Testis (tissue), 3 donors: ENCODE data around the gene TOX3. TPM values are rescaled to one million over a fixed set of nuclear protein-coding genes. Genes with fewer than 3 reads are reported as not detected.

Source experiments
- DNase-seq: peaks from one replicate; pipeline ENCODE4 v3.0.0-alpha.2; 2019
- H3K27ac ChIP-seq, 2 donors: fragments of 200-600 bp; sonication (generic); one replicate each; pipeline ENCODE4 v1.5.1; 2019
- H3K27me3 ChIP-seq: fragments of 200-600 bp; sonication (generic); one replicate; pipeline ENCODE4 v1.5.1; 2019
- H3K36me3 ChIP-seq: fragments of 200-600 bp; sonication (generic); one replicate; pipeline ENCODE4 v1.5.1; 2017; ENCODE audit warnings: low read depth; ENCODE audit errors: missing control alignments
- H3K4me1 ChIP-seq: fragments of 200-600 bp; sonication (generic); one replicate; pipeline ENCODE4 v1.5.1; 2019
- H3K4me3 ChIP-seq, 2 donors: fragments of 200-600 bp; sonication (generic); one replicate each; pipeline ENCODE4 v1.5.1; 2017 to 2019
- H3K9me3 ChIP-seq: fragments of 200-600 bp; sonication (generic); one replicate; pipeline ENCODE4 v1.5.1; 2017
- POLR2A ChIP-seq: fragments of 450-650 bp; IDR thresholded peaks from one replicate; pipeline ENCODE4 v1.6.1; 2017; ENCODE audit warnings: antibody characterized with exemption, mild to moderate bottlenecking, moderate library complexity
- WGBS, 2 donors: methylation state at CpG; one replicate each; pipeline ENCODE4 v1.1.5; 2018; 5-methylcytosine and 5-hydroxymethylcytosine counted together
- intact Hi-C: fragments of 100-400 bp; cut with DNase I; formaldehyde crosslinking; loops from one replicate; pipeline ENCODE4 v1.15.1; 2023; ENCODE audit warnings: low total_unique reads
- polyA plus RNA-seq: library from polyadenylated mRNA; stranded (reverse); fragments of 350-450 nt; fragmentation: Illumina TruSeq; extraction: RNeasy Lipid Tissue Mini Kit (QIAGEN cat#74804); gene quantifications from one replicate; pipeline ENCODE4 v1.2.3, GENCODE V29; 2014; ENCODE audit warnings: low read depth, low replicate concordance; ENCODE audit not compliant: insufficient read depth
- total RNA-seq, 2 donors: library from RNA; depleted of rRNA; stranded (reverse); fragments of >200 nt; gene quantifications; one replicate each; pipeline ENCODE4 v1.2.3, GENCODE V29; 2016
- TF ChIP-seq, protein P1 (sequence below), 3 experiments: fragments of 450-650 bp in 2 of 3; fragments of 200-600 bp in 1 of 3; sonication (generic) in 1 of 3; IDR thresholded peaks; one replicate each; pipeline ENCODE4 v1.5.1; 2016 to 2019; ENCODE audit warnings: antibody characterized with exemption in 3 of 3, mild to moderate bottlenecking in 2 of 3, moderate library complexity in 1 of 3

TOX3 gene
- total and polyA plus RNA-seq, 3 donors from 2014 or later: 0.25 to 1.1 (median 0.87) TPM

GRCh38 chr16:52497067-52497816 is 49.7 kb downstream of the TOX3 start:
- WGBS, 2 donors: 73 to 85% methylated on average over 1 of the region's 1 CpG
- Histone ChIP-seq H3K27ac (no peak overlapping the region), H3K4me1 (no peaks in the 10 kb centered on the region), H3K36me3 (no peaks in the 10 kb centered on the region), H3K9me3 (no peaks in the 10 kb centered on the region), H3K27me3 (no peaks in the 10 kb centered on the region), H3K4me3 (no peak overlapping the region)
- DNase-seq: no peak
- intact Hi-C loops: no loop called here
- TF ChIP-seq POLR2A: no peak
- TF ChIP-seq, protein P1, sequence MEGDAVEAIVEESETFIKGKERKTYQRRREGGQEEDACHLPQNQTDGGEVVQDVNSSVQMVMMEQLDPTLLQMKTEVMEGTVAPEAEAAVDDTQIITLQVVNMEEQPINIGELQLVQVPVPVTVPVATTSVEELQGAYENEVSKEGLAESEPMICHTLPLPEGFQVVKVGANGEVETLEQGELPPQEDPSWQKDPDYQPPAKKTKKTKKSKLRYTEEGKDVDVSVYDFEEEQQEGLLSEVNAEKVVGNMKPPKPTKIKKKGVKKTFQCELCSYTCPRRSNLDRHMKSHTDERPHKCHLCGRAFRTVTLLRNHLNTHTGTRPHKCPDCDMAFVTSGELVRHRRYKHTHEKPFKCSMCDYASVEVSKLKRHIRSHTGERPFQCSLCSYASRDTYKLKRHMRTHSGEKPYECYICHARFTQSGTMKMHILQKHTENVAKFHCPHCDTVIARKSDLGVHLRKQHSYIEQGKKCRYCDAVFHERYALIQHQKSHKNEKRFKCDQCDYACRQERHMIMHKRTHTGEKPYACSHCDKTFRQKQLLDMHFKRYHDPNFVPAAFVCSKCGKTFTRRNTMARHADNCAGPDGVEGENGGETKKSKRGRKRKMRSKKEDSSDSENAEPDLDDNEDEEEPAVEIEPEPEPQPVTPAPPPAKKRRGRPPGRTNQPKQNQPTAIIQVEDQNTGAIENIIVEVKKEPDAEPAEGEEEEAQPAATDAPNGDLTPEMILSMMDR (IDR thresholded peaks at IDR 0.05): no peak

DNA sequence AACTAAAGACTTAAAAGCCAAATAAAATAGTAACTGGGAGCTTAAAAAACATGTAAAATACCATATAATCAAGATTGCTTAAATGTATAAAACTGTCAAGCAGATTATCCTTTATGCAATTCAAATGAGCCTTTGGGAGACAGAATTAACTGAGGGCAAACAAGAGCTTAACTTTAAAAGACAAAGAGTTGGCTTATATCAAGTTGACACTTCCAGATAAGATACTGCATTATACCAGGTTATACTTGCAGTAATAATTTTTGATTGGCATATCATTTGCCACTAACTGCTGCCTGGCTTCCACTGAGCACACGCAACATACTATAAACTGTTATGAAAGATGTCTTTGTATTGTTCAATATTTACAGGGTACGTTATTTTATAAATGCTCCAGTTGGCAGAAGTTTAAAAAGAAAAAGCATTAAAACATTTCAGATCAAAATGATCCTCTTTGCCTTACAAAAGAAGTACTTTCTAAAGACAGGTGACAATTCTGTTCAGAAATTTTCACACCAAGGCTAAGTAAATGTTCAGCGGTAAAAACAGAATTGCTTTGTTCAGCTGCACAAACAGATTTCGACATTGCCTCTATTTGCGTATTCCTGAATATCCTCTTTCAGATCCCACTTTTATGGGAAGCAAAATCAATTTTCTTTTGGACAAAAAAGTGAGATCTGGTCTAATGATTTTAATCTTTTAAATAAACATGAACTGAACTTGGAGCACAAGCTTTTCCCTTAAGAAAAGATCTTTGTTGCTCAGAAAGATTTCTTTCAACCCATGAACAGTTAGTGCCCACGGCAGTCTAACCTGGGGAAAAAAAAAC is 50.7 kb downstream of the TOX3 start:
- no peak for DNase-seq
- 79 to 88% methylated on average over 6 of the region's 6 CpGs for WGBS, 2 donors

DNA sequence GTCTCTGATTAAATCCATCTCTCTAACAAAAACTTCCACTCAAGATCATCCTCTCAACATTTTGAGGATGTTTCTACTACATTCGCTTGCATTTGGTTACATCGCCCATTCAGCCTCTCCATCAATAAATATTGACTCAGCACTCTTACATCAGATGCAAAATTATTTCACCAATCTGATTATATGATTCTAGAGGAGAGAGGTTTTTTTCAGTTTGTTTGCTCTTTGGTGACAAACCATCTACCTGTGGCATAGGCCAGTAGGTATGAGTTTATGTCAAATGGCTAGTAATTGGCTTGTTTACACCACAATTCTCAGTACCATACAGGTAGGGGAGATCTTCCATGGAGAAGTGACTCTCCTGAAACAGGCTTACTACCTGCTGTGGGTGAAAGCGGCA is 52.3 kb downstream of the TOX3 start:
- DNase-seq: no peak
- WGBS, 2 donors: 93 to 97% methylated on average over 3 of the region's 3 CpGs
- intact Hi-C loops: no loop called here
- Histone ChIP-seq H3K36me3 (no peaks in the 10 kb centered on the region), H3K27me3 (no peaks in the 10 kb centered on the region), H3K27ac (no peak overlapping the region), H3K4me1 (no peaks in the 10 kb centered on the region), H3K4me3 (no peak overlapping the region), H3K9me3 (no peaks in the 10 kb centered on the region)
- TF ChIP-seq, protein P1 (IDR thresholded peaks at IDR 0.05): no peak
- no peak for TF ChIP-seq POLR2A

More for the DNA sequence above, 50.7 kb downstream of the TOX3 start:
- intact Hi-C loops: no loop called here
- Histone ChIP-seq H3K4me3 (no peak overlapping the region), H3K9me3 (no peaks in the 10 kb centered on the region), H3K36me3 (no peaks in the 10 kb centered on the region), H3K27ac (no peak overlapping the region), H3K27me3 (no peaks in the 10 kb centered on the region), H3K4me1 (no peaks in the 10 kb centered on the region)
- TF ChIP-seq POLR2A: no peak
- TF ChIP-seq, protein P1 (IDR thresholded peaks at IDR 0.05): no peak

GRCh38 chr16:52494145-52494544 is 52.8 kb downstream of the TOX3 start:
- Histone ChIP-seq H3K27ac (no peak overlapping the region), H3K36me3 (no peaks in the 10 kb centered on the region), H3K4me1 (no peaks in the 10 kb centered on the region), H3K9me3 (no peaks in the 10 kb centered on the region), H3K4me3 (no peak overlapping the region), H3K27me3 (no peaks in the 10 kb centered on the region)
- TF ChIP-seq POLR2A: no peak
- TF ChIP-seq, protein P1 (IDR thresholded peaks at IDR 0.05): no peak
- no peak for DNase-seq
- 49 to 57% methylated on average over 4 of the region's 4 CpGs for WGBS, 2 donors
- intact Hi-C loops: no loop called here
